Measurements from ENCODE around the gene ZCCHC24.

The ZCCHC24 gene

DNA sequence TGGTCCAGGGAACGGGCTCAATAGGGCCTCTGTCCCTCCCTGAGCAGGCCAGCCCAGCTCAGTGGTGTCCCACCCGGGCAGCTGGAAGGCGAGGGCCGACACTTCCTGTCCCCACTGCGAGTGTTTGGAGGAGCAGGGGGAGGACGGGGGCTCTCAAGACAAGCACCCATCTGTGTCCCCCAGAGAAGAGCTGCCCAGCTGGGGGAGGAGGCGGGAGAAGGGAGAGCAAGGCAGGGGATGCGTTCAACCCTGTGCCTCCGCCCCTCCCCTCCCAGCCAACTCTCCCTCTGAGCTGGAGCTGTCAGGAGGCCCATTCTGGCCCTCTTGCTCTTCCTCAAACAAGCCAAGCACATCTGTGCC lies 35.7 kb downstream of the ZCCHC24 start:
- Histone ChIP-seq H2AK5ac (ENCODE audit: low read length, severe bottlenecking) (no peak overlapping the region), H3K4me1 (ENCODE audit: control insufficient read depth, insufficient read depth, low read depth, low read length) (peaks cover 56% of the 10 kb centered on the region), H3K36me3 (ENCODE audit: control insufficient read depth in 1 of 2, insufficient read depth in 2 of 2, low read depth in 1 of 2, low read length in 2 of 2) (peaks cover 29 to 62% of the 10 kb centered on the region in 2 experiments), H3K23ac (ENCODE audit: low read length in 2 of 2) (no peak overlapping the region), H3K27me3 (ENCODE audit: control insufficient read depth in 1 of 2, insufficient read depth in 1 of 2, low read length in 2 of 2) (no peaks in the 10 kb centered on the region), H3K27ac (ENCODE audit: low read length, poor library complexity, severe bottlenecking) (no peak overlapping the region), H3K79me1 (replicated peaks; ENCODE audit: low read length, poor library complexity, severe bottlenecking) (peaks cover 47% of the 10 kb centered on the region), H2BK12ac (ENCODE audit: low read length in 2 of 2) (peak overlapping the region in 1 of 2 experiments; percentile 12), H3K4me3 (ENCODE audit: insufficient read depth in 1 of 2, low read depth in 1 of 2, low read length in 2 of 2) (no peak overlapping the region), H3K18ac (ENCODE audit: low read depth in 1 of 2, low read length in 2 of 2) (peak overlapping the region; percentile 13 to 38), H3K9ac (ENCODE audit: low read length) (peak overlapping the region; percentile 81), H3K14ac (ENCODE audit: low read length in 2 of 2) (peak overlapping the region in 1 of 2 experiments; percentile 66), H2BK120ac (ENCODE audit: low read depth, low read length) (no peak overlapping the region), H4K91ac (ENCODE audit: low read length) (peak overlapping the region; percentile 74), H3K4ac (ENCODE audit: low read depth in 1 of 2, low read length in 2 of 2) (no peak overlapping the region), H2BK5ac (ENCODE audit: low read depth, low read length, poor library complexity, severe bottlenecking) (no peak overlapping the region), H4K8ac (ENCODE audit: low read length) (peak overlapping the region; percentile 20), H2AFZ (ENCODE audit: low read depth, low read length) (no peak overlapping the region), H3K4me2 (ENCODE audit: low read length, poor library complexity, severe bottlenecking) (no peak overlapping the region), H3K9me3 (ENCODE audit: control insufficient read depth, low read length) (no peaks in the 10 kb centered on the region), H2BK15ac (ENCODE audit: low read depth, poor library complexity, severe bottlenecking) (no peak overlapping the region)
- no peak for DNase-seq
- WGBS: 73% methylated on average over 6 of the region's 9 CpGs

DNA sequence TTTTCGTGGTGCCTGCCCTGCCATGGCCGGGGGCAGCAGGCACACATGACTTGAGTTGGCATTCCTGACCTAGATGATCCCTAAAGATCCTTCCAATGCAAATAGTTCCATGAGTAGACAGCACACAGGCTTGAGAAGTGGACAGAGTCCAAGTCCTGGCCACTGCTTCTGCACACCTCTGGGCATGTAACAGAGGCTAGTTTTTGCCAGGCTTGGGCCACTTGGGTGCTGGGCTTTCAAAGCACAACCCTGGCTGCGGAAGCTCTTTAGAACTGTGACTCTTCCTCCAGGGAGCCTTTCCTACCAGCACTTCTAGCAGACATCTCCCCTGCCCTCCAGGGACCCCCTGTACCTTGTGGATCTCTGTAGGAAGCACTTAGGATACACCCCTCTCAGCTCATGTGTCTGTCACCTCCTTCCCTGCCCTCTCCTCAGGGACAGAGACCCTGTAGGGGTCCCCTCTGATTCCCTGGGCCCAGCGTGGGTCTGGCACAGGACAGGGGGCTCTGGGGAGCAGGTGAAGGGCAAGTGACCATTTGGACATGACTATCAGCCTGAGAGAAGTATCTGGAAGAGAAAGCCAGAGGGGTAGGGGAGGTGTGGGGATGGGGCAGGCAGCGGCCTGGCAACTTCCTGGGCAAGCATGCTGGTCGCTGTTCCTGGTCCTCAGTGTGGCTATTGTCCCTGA lies 36.2 kb downstream of the ZCCHC24 start:
- H3K14ac ChIP-seq (ENCODE audit: low read length in 2 of 2): peak overlapping the region in 1 of 2 experiments; percentile 66
- DNase-seq: no peak
- peak overlapping the region; percentile 74 for H4K91ac ChIP-seq (ENCODE audit: low read length)
- peak overlapping the region; percentile 81 for H3K9ac ChIP-seq (ENCODE audit: low read length)
- peak overlapping the region in 1 of 2 experiments; percentile 6 for H2BK12ac ChIP-seq (ENCODE audit: low read length in 2 of 2)
- peaks cover 29 to 57% of the 10 kb centered on the region in 2 experiments for H3K36me3 ChIP-seq (ENCODE audit: control insufficient read depth in 1 of 2, insufficient read depth in 2 of 2, low read depth in 1 of 2, low read length in 2 of 2)
- H2BK120ac ChIP-seq (ENCODE audit: low read depth, low read length): no peak overlapping the region
- H3K27ac ChIP-seq (ENCODE audit: low read length, poor library complexity, severe bottlenecking): no peak overlapping the region
- H3K18ac ChIP-seq (ENCODE audit: low read depth in 1 of 2, low read length in 2 of 2): peak overlapping the region; percentile 13 to 38
- no peak overlapping the region for H4K8ac ChIP-seq (ENCODE audit: low read length)
- no peak overlapping the region for H3K4ac ChIP-seq (ENCODE audit: low read depth in 1 of 2, low read length in 2 of 2)
- peaks cover 47% of the 10 kb centered on the region for H3K79me1 ChIP-seq (replicated peaks; ENCODE audit: low read length, poor library complexity, severe bottlenecking)
- 82% methylated on average over 6 of the region's 6 CpGs for WGBS
- peak overlapping the region; percentile 45 for H2AK5ac ChIP-seq (ENCODE audit: low read length, severe bottlenecking)
- peaks cover 61% of the 10 kb centered on the region for H3K4me1 ChIP-seq (ENCODE audit: control insufficient read depth, insufficient read depth, low read depth, low read length)
- H3K27me3 ChIP-seq (ENCODE audit: control insufficient read depth in 1 of 2, insufficient read depth in 1 of 2, low read length in 2 of 2): no peaks in the 10 kb centered on the region
- H3K4me3 ChIP-seq (ENCODE audit: insufficient read depth in 1 of 2, low read depth in 1 of 2, low read length in 2 of 2): no peak overlapping the region
- no peak overlapping the region for H3K23ac ChIP-seq (ENCODE audit: low read length in 2 of 2)
- H2AFZ ChIP-seq (ENCODE audit: low read depth, low read length): no peak overlapping the region
- H3K4me2 ChIP-seq (ENCODE audit: low read length, poor library complexity, severe bottlenecking): no peak overlapping the region
- no peak overlapping the region for H2BK15ac ChIP-seq (ENCODE audit: low read depth, poor library complexity, severe bottlenecking)
- H2BK5ac ChIP-seq (ENCODE audit: low read depth, low read length, poor library complexity, severe bottlenecking): no peak overlapping the region
- H3K9me3 ChIP-seq (ENCODE audit: control insufficient read depth, low read length): no peaks in the 10 kb centered on the region

DNA sequence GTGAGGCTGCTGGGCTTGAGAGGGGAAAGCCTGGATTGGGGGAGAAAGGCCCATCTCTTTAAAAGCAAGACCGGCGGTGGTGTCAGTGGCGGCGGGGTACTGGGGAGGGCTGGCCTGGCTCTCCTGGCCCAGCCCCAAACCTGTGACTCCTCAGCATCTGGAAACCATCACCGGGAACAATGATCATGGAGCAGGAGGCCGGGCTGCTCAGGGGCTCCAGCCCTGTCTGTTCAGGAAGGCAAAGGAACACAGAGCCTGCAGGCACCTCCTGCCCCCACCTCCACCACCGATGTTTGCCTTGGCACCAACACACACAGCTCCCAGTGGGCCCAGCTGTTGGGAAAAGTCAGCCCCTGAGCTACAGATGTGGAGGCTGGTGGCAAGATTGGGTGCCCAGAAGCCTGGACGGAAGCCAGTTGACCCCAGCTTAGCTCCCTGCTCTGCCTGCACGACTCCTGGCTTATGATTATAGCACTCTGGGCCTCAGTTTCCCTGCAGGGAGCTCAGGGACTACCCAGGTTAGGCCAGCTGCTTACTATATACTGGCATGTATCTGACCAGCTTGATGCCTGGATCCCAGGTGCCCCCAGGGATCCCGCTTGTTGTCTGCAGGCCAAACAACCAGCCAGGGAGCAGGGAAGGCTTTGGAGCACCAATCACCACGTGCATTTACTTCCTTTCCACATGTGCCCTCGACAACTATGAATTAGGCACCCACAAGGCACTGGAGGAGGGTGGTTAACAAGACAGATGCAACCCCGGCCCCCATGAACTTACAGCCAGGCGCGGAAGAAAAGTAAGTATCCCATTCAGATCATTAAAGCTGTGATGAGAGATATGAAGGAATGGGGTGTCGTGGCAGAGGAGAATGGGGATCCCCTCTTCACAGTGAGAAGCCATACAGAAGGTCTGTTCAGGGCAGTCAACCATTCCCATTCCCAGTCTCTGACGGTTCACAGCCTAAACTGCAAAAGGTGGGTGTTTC lies 37.3 kb downstream of the ZCCHC24 start:
- Histone ChIP-seq H2BK15ac (ENCODE audit: low read depth, poor library complexity, severe bottlenecking) (no peak overlapping the region), H3K79me1 (replicated peaks; ENCODE audit: low read length, poor library complexity, severe bottlenecking) (peaks cover 42% of the 10 kb centered on the region), H3K14ac (ENCODE audit: low read length in 2 of 2) (no peak overlapping the region), H3K4me2 (ENCODE audit: low read length, poor library complexity, severe bottlenecking) (no peak overlapping the region), H2BK5ac (ENCODE audit: low read depth, low read length, poor library complexity, severe bottlenecking) (no peak overlapping the region), H3K23ac (ENCODE audit: low read length in 2 of 2) (no peak overlapping the region), H2BK12ac (ENCODE audit: low read length in 2 of 2) (peak overlapping the region; percentile 2 to 57), H3K9me3 (ENCODE audit: control insufficient read depth, low read length) (no peaks in the 10 kb centered on the region), H3K4ac (ENCODE audit: low read depth in 1 of 2, low read length in 2 of 2) (peak overlapping the region; percentile 10 to 40), H3K27ac (ENCODE audit: low read length, poor library complexity, severe bottlenecking) (no peak overlapping the region), H4K91ac (ENCODE audit: low read length) (no peak overlapping the region), H3K36me3 (ENCODE audit: control insufficient read depth in 1 of 2, insufficient read depth in 2 of 2, low read depth in 1 of 2, low read length in 2 of 2) (peaks cover 31 to 51% of the 10 kb centered on the region in 2 experiments), H2AK5ac (ENCODE audit: low read length, severe bottlenecking) (no peak overlapping the region), H3K4me1 (ENCODE audit: control insufficient read depth, insufficient read depth, low read depth, low read length) (peaks cover 62% of the 10 kb centered on the region), H4K8ac (ENCODE audit: low read length) (peak overlapping the region; percentile 10), H2AFZ (ENCODE audit: low read depth, low read length) (no peak overlapping the region), H2BK120ac (ENCODE audit: low read depth, low read length) (no peak overlapping the region), H3K27me3 (ENCODE audit: control insufficient read depth in 1 of 2, insufficient read depth in 1 of 2, low read length in 2 of 2) (no peaks in the 10 kb centered on the region), H3K18ac (ENCODE audit: low read depth in 1 of 2, low read length in 2 of 2) (peak overlapping the region in 1 of 2 experiments; percentile 80), H3K9ac (ENCODE audit: low read length) (peak overlapping the region; percentile 81), H3K4me3 (ENCODE audit: insufficient read depth in 1 of 2, low read depth in 1 of 2, low read length in 2 of 2) (peak overlapping the region in 1 of 2 experiments; percentile 19)
- WGBS: 78% methylated on average over 16 of the region's 17 CpGs
- DNase-seq: peak; percentile 60

DNA sequence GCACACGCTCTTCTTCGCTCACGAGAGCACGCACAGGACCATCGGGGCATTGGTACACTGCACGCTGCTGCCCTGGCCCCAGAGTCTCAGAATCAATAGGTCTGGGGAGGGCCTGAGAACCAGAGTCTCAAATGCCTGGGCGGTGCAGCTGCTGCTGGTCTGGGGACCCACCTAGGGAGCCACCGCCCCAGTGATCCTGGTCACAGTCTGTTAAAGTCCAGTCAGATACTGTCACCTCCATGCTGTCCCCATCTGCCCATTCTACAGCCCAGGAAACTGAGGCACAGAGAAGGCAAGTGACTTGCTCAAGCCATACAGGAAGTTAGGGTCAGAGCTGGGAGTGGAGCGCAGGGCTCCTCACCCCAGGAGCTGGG lies 38.0 kb downstream of the ZCCHC24 start:
- no peak for DNase-seq
- H3K27ac ChIP-seq (ENCODE audit: low read length, poor library complexity, severe bottlenecking): no peak overlapping the region
- no peaks in the 10 kb centered on the region for H3K27me3 ChIP-seq (ENCODE audit: control insufficient read depth in 1 of 2, insufficient read depth in 1 of 2, low read length in 2 of 2)
- peak overlapping the region; percentile 65 for H4K91ac ChIP-seq (ENCODE audit: low read length)
- H3K4ac ChIP-seq (ENCODE audit: low read depth in 1 of 2, low read length in 2 of 2): peak overlapping the region; percentile 10 to 75
- no peak overlapping the region for H3K23ac ChIP-seq (ENCODE audit: low read length in 2 of 2)
- peak overlapping the region; percentile 23 to 85 for H2BK12ac ChIP-seq (ENCODE audit: low read length in 2 of 2)
- H3K4me1 ChIP-seq (ENCODE audit: control insufficient read depth, insufficient read depth, low read depth, low read length): peaks cover 66% of the 10 kb centered on the region
- WGBS: 89% methylated on average over 9 of the region's 9 CpGs
- peaks cover 34 to 51% of the 10 kb centered on the region in 2 experiments for H3K36me3 ChIP-seq (ENCODE audit: control insufficient read depth in 1 of 2, insufficient read depth in 2 of 2, low read depth in 1 of 2, low read length in 2 of 2)
- peak overlapping the region in 1 of 2 experiments; percentile 75 for H3K14ac ChIP-seq (ENCODE audit: low read length in 2 of 2)
- H3K79me1 ChIP-seq (replicated peaks; ENCODE audit: low read length, poor library complexity, severe bottlenecking): peaks cover 44% of the 10 kb centered on the region
- H3K4me3 ChIP-seq (ENCODE audit: insufficient read depth in 1 of 2, low read depth in 1 of 2, low read length in 2 of 2): no peak overlapping the region
- no peak overlapping the region for H2AFZ ChIP-seq (ENCODE audit: low read depth, low read length)
- H3K9ac ChIP-seq (ENCODE audit: low read length): peak overlapping the region; percentile 81
- no peak overlapping the region for H2AK5ac ChIP-seq (ENCODE audit: low read length, severe bottlenecking)
- H4K8ac ChIP-seq (ENCODE audit: low read length): peak overlapping the region; percentile 10
- no peak overlapping the region for H2BK120ac ChIP-seq (ENCODE audit: low read depth, low read length)
- no peaks in the 10 kb centered on the region for H3K9me3 ChIP-seq (ENCODE audit: control insufficient read depth, low read length)
- H2BK15ac ChIP-seq (ENCODE audit: low read depth, poor library complexity, severe bottlenecking): no peak overlapping the region
- H3K18ac ChIP-seq (ENCODE audit: low read depth in 1 of 2, low read length in 2 of 2): peak overlapping the region in 1 of 2 experiments; percentile 73
- H2BK5ac ChIP-seq (ENCODE audit: low read depth, low read length, poor library complexity, severe bottlenecking): no peak overlapping the region
- H3K4me2 ChIP-seq (ENCODE audit: low read length, poor library complexity, severe bottlenecking): no peak overlapping the region
